K562 (cell line): ENCODE results near the gene IRAG1. TPM values are rescaled to one million over a fixed set of nuclear protein-coding genes. Genes with fewer than 3 reads are reported as not detected.
A peak's percentile ranks its signal among the peaks of the same experiment; 100 is the strongest.

Experiments
- ARID2 ChIP-seq: fragments of 450-650 bp; IDR thresholded peaks from 2 replicates; pipeline ENCODE4 v1.6.1; 2017; ENCODE audit warnings: antibody characterized with exemption, mild to moderate bottlenecking
- CTBP1 ChIP-seq: fragments of 450-650 bp; IDR thresholded peaks from 2 replicates; pipeline ENCODE4 v1.6.1; 2016; ENCODE audit warnings: borderline replicate concordance
- FOXP1 ChIP-seq: sonication (generic); formaldehyde crosslinking; IDR thresholded peaks from 2 replicates; pipeline ENCODE4 v1.8.0; 2022; ENCODE audit warnings: mild to moderate bottlenecking, missing genetic modification reagents
- HCFC1 ChIP-seq: IDR thresholded peaks from 2 replicates; pipeline ENCODE4 v1.6.1; 2012; ENCODE audit warnings: low read depth, low read length, improper control_type of control experiment
- HMG20B ChIP-seq: fragments of 250-450 bp; sonication (Bioruptor Pico); IDR thresholded peaks from 2 replicates; pipeline ENCODE4 v1.5.0; 2021; ENCODE audit warnings: mild to moderate bottlenecking
- HNRNPH1 ChIP-seq: fragments of 200-400 bp; formaldehyde crosslinking; optimal IDR thresholded peaks from 2 replicates; pipeline ENCODE3; 2017; ENCODE audit warnings: low read depth, mild to moderate bottlenecking, low read length, moderate library complexity
- JUND ChIP-seq, 2 experiments: IDR thresholded peaks; 2 replicates in 1 of 2; 3 replicates in 1 of 2; pipeline ENCODE4 v1.6.1; 2011; ENCODE audit warnings: borderline replicate concordance in 2 of 2, low read depth in 2 of 2, low read length in 2 of 2, improper control_type of control experiment in 1 of 2, missing biosample characterization in 1 of 2, missing genetic modification characterization in 1 of 2, missing genetic modification reagents in 1 of 2
- MIER1 ChIP-seq: fragments of 450-650 bp; IDR thresholded peaks from 2 replicates; pipeline ENCODE4 v1.6.1; 2016; ENCODE audit warnings: antibody characterized with exemption, mild to moderate bottlenecking, low read depth
- PRDM10 ChIP-seq: fragments of 450-650 bp; IDR thresholded peaks from 2 replicates; pipeline ENCODE4 v1.6.1; 2018; ENCODE audit not compliant: partially characterized antibody
- PYGO2 ChIP-seq: fragments of 450-650 bp; IDR thresholded peaks from 2 replicates; pipeline ENCODE4 v1.6.1; 2016; ENCODE audit warnings: mild to moderate bottlenecking, missing genetic modification characterization, moderate library complexity, missing compliant biosample characterization
- SREBF1 ChIP-seq: fragments of 150-350 bp; IDR thresholded peaks from 2 replicates; pipeline ENCODE4 v1.6.1; 2014; ENCODE audit warnings: antibody characterized with exemption, low read depth, low read length, borderline replicate concordance
- SRSF3 ChIP-seq: fragments of 200-400 bp; formaldehyde crosslinking; IDR thresholded peaks from 2 replicates; pipeline ENCODE4 v1.6.1; 2016; ENCODE audit warnings: mild to moderate bottlenecking, low read length, moderate library complexity; ENCODE audit not compliant: insufficient read depth
- TRIM24 ChIP-seq, 2 experiments: fragments of 450-650 bp; IDR thresholded peaks; 2 replicates each; pipeline ENCODE4 v1.6.1; 2016
- ZBTB34 ChIP-seq: fragments of 250-450 bp; sonication (Bioruptor Pico); IDR thresholded peaks from 2 replicates; pipeline ENCODE4 v1.8.0; 2021; ENCODE audit warnings: mild to moderate bottlenecking, moderate library complexity
- ZNF140 ChIP-seq: fragments of 250-450 bp; sonication (Bioruptor Pico); IDR thresholded peaks from 2 replicates; pipeline ENCODE4 v1.8.0; 2021; ENCODE audit warnings: moderate library complexity, mild to moderate bottlenecking, inconsistent platforms
- polyA plus RNA-seq, 8 experiments: library from polyadenylated mRNA; depleted of rRNA in 4 of 8; stranded (reverse) in 5 of 8; unstranded in 3 of 8; fragments of >200 nt; fragmentation: Nextera tagmentation in 2 of 8; fragmentation: Illumina TruSeq in 1 of 8; extraction: Ambion mirVana in 2 of 8; extraction: Trizol in 1 of 8; gene quantifications; 2 replicates each; pipeline versions ENCODE4 v1.2.1 to v1.2.3, GENCODE V29; 2011 to 2014; ENCODE audit warnings: inconsistent platforms in 1 of 8, missing spikeins in 1 of 8
- total RNA-seq, 7 experiments: library from RNA; depleted of rRNA in 6 of 7; stranded (reverse); fragments of >200 nt in 6 of 7; fragmentation: Illumina TruSeq in 2 of 7; extraction: Trizol in 2 of 7; gene quantifications; 2 replicates each; pipeline versions ENCODE4 v1.2.1 to v1.2.3, GENCODE V29; 2011 to 2021; ENCODE audit warnings: low replicate concordance in 1 of 7
- TF ChIP-seq, protein P1 (sequence below), 2 experiments: IDR thresholded peaks; 2 replicates each; pipeline ENCODE4 v1.6.1; 2012; ENCODE audit warnings: improper control_type of control experiment in 2 of 2, low read depth in 2 of 2, low read length in 2 of 2, borderline replicate concordance in 1 of 2
- TF ChIP-seq, protein P2 (sequence below): fragments of 250-450 bp; sonication (Bioruptor Pico); IDR thresholded peaks from 2 replicates; pipeline ENCODE4 v1.4.0; 2020
- TF ChIP-seq, protein P3 (sequence below): fragments of 250-450 bp; sonication (Bioruptor Pico); IDR thresholded peaks from 2 replicates; pipeline ENCODE4 v1.8.0; 2021; ENCODE audit warnings: moderate library complexity, mild to moderate bottlenecking, inconsistent platforms

Gene IRAG1
- total and polyA plus RNA-seq, 9 of the 15 experiments (the other 6 are each of a cell fraction or from before 2014, with no cell fraction given): 0.01 to 0.22 (median 0.09) TPM; not detected in 1

- TF ChIP-seq JUND (IDR thresholded peaks at IDR 0.05; ENCODE audit: borderline replicate concordance, low read depth, low read length): peak; percentile 91
- peak; percentile 87; the same call in 2 of the 3 replicates for TF ChIP-seq JUND (tag; IDR thresholded peaks at IDR 0.05; ENCODE audit: borderline replicate concordance, low read depth, low read length)
- TF ChIP-seq MIER1: no peak
- peak in 1 of 2 experiments; percentile 39; a peak in 1 of 4 replicates for TF ChIP-seq TRIM24 (IDR thresholded peaks at IDR 0.05)
- TF ChIP-seq, protein P1, sequence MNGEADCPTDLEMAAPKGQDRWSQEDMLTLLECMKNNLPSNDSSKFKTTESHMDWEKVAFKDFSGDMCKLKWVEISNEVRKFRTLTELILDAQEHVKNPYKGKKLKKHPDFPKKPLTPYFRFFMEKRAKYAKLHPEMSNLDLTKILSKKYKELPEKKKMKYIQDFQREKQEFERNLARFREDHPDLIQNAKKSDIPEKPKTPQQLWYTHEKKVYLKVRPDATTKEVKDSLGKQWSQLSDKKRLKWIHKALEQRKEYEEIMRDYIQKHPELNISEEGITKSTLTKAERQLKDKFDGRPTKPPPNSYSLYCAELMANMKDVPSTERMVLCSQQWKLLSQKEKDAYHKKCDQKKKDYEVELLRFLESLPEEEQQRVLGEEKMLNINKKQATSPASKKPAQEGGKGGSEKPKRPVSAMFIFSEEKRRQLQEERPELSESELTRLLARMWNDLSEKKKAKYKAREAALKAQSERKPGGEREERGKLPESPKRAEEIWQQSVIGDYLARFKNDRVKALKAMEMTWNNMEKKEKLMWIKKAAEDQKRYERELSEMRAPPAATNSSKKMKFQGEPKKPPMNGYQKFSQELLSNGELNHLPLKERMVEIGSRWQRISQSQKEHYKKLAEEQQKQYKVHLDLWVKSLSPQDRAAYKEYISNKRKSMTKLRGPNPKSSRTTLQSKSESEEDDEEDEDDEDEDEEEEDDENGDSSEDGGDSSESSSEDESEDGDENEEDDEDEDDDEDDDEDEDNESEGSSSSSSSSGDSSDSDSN (IDR thresholded peaks at IDR 0.05; ENCODE audit: borderline replicate concordance in 1 of 2, low read depth in 2 of 2, low read length in 2 of 2): no peak
- no peak for TF ChIP-seq ZBTB34 (CRISPR knock-in tag)
- no peak for TF ChIP-seq PYGO2 (tag)
- no peak for TF ChIP-seq HCFC1
- no peak for TF ChIP-seq ZNF140 (CRISPR knock-in tag)
- TF ChIP-seq ARID2: no peak
- no peak for TF ChIP-seq HMG20B
- TF ChIP-seq, protein P2, sequence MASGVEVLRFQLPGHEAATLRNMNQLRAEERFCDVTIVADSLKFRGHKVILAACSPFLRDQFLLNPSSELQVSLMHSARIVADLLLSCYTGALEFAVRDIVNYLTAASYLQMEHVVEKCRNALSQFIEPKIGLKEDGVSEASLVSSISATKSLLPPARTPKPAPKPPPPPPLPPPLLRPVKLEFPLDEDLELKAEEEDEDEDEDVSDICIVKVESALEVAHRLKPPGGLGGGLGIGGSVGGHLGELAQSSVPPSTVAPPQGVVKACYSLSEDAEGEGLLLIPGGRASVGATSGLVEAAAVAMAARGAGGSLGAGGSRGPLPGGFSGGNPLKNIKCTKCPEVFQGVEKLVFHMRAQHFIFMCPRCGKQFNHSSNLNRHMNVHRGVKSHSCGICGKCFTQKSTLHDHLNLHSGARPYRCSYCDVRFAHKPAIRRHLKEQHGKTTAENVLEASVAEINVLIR: no peak; the same call in 1 of the 2 replicates
- TF ChIP-seq SRSF3: no peak
- no peak for TF ChIP-seq HNRNPH1
- TF ChIP-seq, protein P3, sequence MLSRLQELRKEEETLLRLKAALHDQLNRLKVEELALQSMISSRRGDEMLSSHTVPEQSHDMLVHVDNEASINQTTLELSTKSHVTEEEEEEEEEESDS (CRISPR knock-in tag): no peak
- TF ChIP-seq FOXP1 (CRISPR knock-in tag): no peak
- TF ChIP-seq CTBP1: peak; percentile 79
- TF ChIP-seq PRDM10: no peak
- no peak for TF ChIP-seq SREBF1
These were observed 49.1 kb upstream of the IRAG1 start (continued) for GRCh38 chr11:10742460-10743208.
